ENCODE measurements around the gene BNC1.
"Not testable (repeated sequence)": the region's sequence is repeated elsewhere in the genome, so short reads cannot be mapped to it uniquely, and the experiment has no call there.

The BNC1 gene

DNA sequence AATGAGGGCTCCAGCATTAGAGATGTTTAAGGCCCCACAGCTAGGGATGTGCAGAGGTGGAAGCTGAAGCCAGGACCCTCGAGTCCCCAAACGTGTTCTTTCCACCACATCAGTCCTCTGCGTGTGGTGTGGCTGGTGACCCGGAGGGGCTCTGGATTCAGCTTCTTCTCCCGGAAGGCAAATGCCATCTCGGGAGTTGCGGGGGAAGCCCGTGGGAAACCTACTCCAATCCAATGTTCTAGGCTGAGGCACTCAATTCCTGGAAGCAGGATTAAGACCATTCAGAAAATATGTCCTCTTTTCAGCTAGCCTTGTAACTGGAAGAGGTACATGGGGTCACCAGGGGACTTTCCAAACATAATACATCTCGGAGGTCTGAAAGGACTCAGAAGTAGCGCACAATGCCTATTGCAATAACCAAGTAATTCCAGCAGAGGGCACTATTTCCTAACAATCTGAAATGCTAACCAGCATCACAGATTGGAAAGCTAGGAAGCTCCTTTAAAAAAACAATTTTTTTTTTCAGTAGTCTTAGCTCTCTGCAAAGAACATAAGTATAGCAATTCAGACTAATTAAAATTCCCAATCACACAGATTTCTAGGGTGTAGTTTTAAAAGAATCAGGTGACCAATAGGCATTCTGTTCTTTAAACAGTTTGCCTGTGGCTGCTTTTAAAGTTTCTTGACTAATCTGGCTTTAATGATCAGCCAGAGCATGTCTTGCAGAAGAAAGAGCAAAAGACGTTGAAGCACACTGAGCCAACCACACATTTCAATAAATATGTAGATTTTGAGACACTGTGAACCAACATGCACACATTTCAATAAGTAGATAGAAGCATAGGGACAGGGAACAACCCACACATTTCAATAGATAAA is 36.1 kb downstream of the BNC1 start:
- DNase-seq: peak; percentile 36

DNA sequence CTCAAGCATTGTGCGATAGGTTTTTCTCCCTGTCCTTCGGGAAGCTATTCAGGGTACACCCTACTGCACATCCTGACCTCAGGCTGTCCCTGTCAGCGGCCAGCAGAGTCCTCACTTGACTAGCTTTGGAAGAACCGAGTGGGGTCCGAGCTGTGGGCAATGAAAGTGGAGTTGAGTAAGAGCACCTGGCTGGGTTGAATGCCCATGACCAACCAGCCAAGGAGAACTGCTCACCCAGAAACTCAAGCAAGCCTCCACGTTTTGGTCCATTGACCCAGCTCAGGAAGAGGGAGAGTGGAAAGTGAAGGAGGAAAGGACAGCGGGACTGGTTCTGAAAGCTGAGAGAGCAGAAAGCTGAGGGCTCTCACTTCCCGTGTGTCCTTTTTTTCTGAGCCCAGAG is 40.8 kb downstream of the BNC1 start:
- no peak for DNase-seq

DNA sequence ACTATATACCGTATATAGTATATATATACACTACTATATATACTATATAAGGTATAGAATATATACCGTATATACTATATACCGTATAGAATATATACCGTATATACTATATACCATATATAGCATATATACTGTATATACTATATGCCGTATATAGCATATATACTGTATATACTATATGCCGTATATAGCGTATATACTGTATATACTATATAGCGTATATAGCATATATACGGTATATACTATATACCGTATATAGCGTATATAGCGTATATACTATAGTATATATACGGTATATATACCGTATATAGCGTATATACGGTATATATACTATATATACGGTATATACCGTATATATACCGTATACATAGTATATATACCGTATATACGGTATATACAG is 54.2 kb downstream of the BNC1 start:
- DNase-seq: no peak

DNA sequence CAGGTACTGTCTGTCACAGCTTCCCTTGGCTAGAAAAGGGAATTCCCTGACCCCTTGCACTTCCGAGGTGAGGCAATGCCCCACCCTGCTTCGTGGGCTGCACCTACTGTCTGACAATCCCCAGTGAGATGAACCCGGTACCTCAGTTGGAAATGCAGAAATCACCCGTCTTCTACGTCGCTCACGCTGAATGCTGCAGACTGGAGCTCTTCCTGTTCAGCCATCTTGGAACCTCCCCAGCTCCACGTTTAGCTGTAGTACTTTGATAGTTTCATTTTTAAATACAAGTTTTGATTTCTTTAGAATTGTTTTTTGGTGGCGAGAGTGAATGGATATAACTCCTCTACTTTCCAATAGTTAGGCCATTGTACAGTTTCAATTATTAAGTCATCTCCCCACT is 59.0 kb downstream of the BNC1 start:
- no peak for DNase-seq

DNA sequence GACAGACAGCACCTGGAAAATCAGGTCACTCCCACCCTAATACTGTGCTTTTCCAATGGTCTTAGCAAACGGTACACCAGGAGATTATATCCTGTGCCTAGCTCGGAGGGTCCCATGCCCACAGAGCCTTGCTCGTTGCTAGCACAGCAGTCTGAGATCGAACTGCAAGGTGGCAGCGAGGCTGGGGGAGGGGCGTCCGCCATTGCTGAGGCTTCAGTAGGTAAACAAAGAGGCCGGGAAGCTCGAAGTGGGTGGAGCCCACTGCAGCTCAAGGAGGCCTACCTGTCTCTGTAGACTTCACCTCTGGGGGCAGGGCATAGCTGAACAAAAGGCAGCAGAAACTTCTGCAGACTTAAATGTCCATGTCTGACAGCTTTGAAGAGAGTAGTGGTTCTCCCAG is 62.7 kb downstream of the BNC1 start:
- DNase-seq: not testable (repeated sequence)

DNA sequence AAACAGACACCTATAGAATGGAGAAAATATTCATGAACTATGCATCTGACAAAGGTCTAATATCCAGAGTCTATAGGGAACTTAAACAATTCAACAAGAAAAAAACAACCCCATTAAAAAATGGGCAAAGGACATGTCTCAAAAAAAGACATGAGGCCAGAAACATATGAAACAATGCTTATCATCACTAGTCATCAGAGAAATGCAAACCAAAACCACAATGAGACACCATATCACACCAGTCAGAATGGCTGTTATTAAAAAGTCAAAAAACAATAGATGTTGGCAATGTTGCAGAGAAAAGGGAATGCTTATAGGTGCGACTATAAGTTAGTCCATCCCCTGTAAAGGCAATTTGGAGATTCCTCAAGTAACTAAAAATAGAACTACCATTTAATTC is 65.4 kb downstream of the BNC1 start:
- DNase-seq: no peak

DNA sequence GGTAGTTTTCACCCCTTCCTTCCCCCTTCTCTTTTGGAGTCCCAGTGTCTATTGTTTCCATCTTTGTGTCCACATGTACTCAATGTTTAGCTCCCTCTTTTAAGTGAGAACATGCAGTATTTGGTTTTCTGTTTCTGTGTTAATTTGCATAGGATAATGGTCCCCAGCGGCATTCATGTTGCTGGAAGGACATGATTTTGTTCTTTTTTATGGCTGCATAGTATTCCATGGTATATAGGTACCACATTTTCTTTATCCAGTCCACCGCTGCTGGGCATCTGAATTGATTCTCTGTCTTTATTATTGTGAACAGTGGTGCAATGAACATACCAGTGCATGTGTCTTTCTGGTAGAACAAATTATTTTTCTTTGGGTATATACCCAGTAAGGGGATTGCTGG is 69.2 kb downstream of the BNC1 start:
- DNase-seq: no peak

DNA sequence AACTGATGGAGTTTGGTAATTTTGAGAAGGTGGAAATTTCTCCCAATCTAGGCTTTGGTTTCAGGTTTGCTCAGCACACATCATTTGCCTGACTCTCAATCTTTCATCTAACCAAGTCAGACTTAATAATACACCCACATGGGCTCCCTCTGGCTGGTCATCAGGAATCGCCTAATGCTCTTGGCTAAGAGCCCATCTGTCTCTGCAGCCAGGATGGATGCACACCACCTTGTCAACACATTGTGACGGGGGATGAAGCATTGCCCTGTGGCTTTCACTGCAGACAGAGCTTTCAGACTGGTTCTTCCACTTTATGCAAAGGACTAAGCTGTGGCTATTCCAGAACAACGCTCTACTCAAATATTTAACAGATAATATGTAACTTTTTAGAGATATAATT is 73.8 kb downstream of the BNC1 start:
- DNase-seq: peak; percentile 67

DNA sequence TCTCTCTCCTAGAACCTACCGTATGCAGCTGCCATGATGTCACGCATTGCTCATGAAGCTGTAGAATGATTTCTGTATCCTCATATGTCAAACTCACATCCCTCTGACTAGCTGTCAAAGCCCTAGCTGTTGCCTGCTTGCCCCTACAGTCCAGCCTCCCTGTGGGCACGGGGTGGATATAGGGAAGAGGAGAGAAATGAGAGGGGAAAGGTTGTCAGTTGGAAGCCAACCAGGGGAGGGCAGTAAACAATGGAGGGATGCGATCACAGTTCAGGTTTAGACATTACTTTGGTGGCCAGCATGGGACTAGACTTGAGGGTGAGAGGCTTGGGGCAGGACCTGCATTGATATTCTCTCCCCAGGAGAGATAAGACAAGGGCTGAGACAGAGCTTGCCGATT is 75.1 kb downstream of the BNC1 start:
- DNase-seq: no peak

DNA sequence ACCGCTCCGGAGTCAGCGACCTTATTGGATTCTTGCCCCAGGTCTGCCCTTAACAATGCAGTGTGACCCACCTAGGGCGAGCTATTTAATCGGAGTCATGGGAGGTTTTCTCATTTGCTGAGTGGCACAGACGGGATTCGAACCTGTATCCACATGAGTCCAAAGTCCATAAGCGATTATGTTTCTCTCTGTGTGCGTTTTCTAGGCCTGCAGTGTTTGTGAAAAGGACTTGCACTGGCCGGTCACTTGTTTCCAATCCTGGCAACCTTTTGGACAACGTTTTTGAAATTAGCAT is 76.2 kb downstream of the BNC1 start:
- DNase-seq: peak; percentile 48

DNA sequence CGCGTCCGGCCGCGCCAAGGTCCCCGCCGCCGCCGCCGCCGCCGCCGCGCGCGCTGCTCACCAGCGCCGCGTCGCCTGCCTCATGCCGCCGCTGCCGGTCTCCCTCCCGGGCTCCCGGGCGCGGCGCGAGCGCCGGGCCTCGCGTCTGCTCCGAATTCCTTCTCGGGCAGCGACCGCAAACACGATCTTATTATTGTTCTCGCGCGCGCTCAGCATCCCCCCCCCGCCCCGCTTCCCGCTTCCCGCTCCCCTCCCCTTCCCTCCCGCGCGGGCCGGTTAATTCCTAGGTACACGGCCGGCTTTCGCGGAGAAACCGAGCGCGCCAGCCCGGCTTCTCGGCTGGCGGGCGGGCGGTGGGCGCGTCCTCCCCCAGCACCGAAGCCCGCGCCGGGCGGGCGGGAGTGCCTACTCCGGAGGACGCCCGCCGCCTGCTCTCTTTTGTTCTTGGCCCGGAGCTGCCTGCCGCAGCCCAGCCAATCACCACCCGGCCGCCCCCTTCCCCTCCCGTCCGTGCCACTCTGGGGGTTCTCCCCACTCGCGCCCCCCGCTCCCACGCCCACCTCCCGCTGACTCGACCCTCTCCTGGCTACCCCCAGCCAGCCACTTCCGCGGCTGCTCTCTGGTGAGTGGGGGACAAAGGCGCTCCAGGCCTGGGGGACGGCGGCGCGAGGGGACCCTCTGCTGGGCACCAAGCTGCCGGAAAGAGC is 76.7 kb downstream of the BNC1 start, which contains the start of gene HDGFL3:
HDGFL3 (minus strand) TSS at position 164 of the 707 bp plus-strand sequence. CDS start 409 bp downstream, outside the sequence.
- peak; percentile 73 for DNase-seq

DNA sequence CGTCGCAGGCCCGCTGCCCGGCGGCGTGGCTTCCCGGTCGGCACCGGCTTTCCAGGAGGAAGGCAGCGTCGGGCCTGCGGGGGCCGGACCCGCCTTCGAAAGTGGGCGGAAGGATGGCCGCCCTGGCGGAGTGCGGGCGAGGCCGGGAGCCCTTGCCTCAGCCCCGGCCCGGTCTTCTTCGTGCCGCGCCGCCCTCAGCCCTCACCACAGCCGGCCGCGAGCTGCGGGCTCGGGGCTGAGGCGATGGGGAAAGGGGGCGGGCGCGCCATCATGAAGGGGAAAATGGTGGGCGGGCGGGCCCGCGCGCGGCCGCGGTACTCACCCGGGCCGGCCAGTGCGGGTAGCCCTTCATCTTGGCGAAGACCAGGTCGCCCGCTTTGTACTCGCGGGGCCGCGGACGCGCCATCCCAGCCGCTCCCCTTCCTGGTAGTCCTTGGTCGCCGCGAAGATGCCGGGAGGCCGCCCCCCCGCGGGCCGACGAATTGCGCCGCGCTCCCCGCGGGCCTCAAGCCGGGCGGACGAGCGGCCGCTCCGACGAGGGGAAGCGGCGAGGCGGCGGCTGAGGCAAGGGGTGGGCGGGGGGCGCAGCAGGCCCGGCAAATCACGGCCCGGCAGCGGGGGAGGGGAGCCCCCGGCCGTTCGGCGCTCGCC is 77.3 kb downstream of the BNC1 start:
- no peak for DNase-seq

DNA sequence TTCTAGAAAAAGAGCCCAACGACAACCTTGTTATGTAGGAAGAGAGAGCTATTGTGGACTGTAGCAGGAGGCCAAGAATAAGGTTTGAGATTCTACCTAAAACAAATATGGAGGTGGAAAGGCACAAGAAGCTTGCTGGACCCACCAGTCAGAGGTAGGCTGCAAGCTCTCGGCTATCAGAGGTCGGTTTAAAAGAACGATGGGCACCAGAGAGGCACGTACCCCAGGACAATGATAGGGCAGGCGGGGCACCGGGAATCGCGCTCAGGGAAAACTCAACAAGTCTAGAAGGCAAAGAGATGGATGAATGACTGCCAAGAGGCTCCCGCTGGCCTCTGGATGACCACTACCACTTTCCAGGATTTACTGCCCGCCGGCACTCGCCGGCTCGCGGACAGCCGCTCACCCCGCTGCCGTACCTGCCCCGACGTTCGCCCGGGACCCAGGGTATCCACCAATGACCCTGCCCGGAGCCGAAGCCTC is 77.9 kb downstream of the BNC1 start:
- peak; percentile 28 for DNase-seq

All from NCI-H526 treated with DMSO at 0.1 percent for 48 hours (cell line).